ENCODE data around the gene LRRTM1. TPM values are rescaled to one million over a fixed set of nuclear protein-coding genes. Genes with fewer than 3 reads are reported as not detected.

The LRRTM1 gene
- total RNA-seq, 2 experiments from 2014 or later = not detected

DNA sequence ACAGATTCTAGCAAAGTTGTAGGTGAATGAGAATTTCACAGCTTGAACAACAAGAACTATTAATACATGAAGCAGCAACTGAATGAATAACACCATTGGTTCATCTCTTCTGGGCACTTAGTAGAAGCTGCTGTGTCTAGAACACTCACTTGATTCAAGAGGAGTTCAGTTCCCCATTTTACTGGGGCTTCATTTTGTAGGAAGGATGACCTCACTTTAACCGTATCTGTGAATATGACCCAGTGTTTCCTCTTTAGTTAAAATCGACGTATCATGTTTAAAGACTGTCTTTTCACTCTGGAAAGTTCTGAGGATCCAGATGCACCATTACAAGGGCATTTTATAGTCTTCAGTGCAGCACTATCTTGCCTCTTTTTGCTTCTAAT lies 47.8 kb downstream of the LRRTM1 start:
- CTCF ChIA-PET = interaction anchor here (0.6 kb wide), 1 partner anchor 31 kb away, joined by 3 read pairs; no protein-coding TSS in a partner anchor
- no peaks in the 10 kb centered on the region for H3K36me3 Mint-ChIP-seq (ENCODE audit: low read depth)
- DNase-seq = no peak
- no peak overlapping the region for H3K4me3 Mint-ChIP-seq
- H3K4me1 Mint-ChIP-seq (ENCODE audit: low read depth) = no peaks in the 10 kb centered on the region
- H3K27ac Mint-ChIP-seq = no peak overlapping the region
- H3K9me3 Mint-ChIP-seq = peaks cover 2% of the 10 kb centered on the region
- H3K27me3 Mint-ChIP-seq (ENCODE audit: low read depth) = no peaks in the 10 kb centered on the region
- intact Hi-C loops (cut with micrococcal nuclease) = no loop called here

DNA sequence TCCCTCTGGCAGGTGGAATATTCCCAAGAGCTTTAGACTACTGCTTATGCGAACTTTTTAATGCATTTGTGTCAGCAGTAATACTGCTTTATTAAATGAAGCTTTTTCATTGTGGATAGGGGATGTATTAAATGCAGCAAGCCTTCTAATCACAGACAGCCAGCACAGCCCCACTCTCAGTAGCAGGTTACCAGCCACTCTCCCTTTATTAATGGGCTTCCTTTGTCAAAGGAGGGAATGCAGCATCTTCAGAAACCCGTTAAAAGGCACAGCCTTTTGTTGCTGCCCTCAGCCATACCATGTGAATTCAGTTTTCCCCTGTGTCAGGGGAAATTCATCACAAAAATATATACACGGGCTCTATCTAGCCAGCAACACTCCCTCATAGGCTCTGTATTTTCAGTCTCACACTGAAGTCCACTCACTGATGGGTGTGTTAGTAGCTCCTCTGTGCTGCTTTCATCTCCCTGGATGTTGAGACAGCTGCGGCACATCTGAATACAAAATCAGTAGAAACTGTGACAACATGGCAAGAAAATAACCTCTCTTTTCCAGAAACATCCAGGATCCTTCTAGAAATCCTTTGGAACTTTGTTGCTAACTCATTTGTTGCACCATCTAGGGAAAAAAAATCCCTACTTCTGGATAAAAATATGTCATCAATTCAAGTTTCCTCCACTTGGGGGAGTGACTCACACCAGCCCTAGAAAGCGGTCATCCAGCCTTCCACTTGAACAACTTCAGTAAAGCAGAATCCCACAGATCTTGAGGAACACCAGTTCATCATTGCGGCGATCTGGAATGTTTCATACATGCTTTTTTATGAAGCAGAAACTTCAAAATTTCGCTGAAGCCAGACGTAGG lies 48.4 kb downstream of the LRRTM1 start:
- H3K27ac Mint-ChIP-seq = no peak overlapping the region
- no peaks in the 10 kb centered on the region for H3K36me3 Mint-ChIP-seq (ENCODE audit: low read depth)
- peaks cover 2% of the 10 kb centered on the region for H3K9me3 Mint-ChIP-seq
- no peak for DNase-seq
- CTCF ChIA-PET = interaction anchor here (0.6 kb wide), 1 partner anchor 30 kb away, joined by 3 read pairs; no protein-coding TSS in a partner anchor
- no peaks in the 10 kb centered on the region for H3K4me1 Mint-ChIP-seq (ENCODE audit: low read depth)
- no peak overlapping the region for H3K4me3 Mint-ChIP-seq
- intact Hi-C loops (cut with micrococcal nuclease) = no loop called here
- no peaks in the 10 kb centered on the region for H3K27me3 Mint-ChIP-seq (ENCODE audit: low read depth)

DNA sequence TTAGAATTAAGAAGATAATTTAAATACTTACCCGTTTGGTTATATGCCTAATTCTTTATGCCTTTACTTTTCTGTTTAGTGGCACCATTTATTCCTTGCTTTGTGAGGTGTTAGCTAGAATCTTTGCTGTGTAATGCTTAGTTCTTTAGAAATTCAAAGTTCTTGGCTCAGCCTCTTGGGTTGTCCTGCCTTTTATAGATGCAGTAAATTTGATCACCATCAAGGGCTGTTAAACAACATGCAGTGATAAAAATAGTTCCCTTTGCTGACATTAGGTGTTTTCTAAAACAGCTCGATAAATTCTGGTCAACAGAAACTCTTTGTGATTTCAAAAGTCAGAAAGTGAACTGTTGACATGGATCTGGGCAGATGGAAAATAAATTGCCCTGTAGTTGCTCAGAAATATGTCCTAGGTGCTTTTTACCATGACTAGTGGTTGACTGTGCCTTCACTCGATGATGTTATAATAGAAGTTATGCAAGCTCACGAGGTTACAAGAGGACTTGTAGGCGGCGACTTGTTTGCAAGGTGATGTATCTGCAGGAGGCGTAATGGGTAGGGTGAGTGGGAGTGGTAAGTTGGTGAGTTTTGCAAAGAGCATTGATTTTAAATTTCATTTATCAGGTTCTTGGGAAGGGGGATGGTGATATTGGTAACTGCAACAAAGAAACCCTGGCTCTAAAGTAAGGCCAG lies 52.1 kb downstream of the LRRTM1 start:
- Mint-ChIP-seq H3K4me1 (ENCODE audit: low read depth) (no peaks in the 10 kb centered on the region), H3K9me3 (no peaks in the 10 kb centered on the region), H3K36me3 (ENCODE audit: low read depth) (no peaks in the 10 kb centered on the region), H3K27me3 (ENCODE audit: low read depth) (no peaks in the 10 kb centered on the region), H3K27ac (no peak overlapping the region), H3K4me3 (no peak overlapping the region)
- CTCF ChIA-PET = no interaction called here
- intact Hi-C loops (cut with micrococcal nuclease) = no loop called here
- DNase-seq = no peak
